Adipocyte (in vitro differentiated cells): ENCODE measurements around the gene SPATA33.
"Not testable (repeated sequence)": the region's sequence is repeated elsewhere in the genome, so short reads cannot be mapped to it uniquely, and the experiment has no call there.

Experiments used
- DNase-seq: peaks from one replicate; pipeline ENCODE4 v3.0.0-alpha.2; 2015; ENCODE audit warnings: low read depth
- H3K27me3 ChIP-seq: replicated peaks from 2 replicates; pipeline ENCODE4 v1.7.0; 2013; ENCODE audit warnings: mild to moderate bottlenecking, low read length, moderate library complexity; ENCODE audit not compliant: control insufficient read depth, insufficient read depth
- H3K36me3 ChIP-seq: 2 replicates; pipeline ENCODE4 v1.7.0; 2013; ENCODE audit warnings: low read length, mild to moderate bottlenecking, moderate library complexity; ENCODE audit not compliant: control insufficient read depth, insufficient read depth, severe bottlenecking
- H3K4me1 ChIP-seq: 2 replicates; pipeline ENCODE4 v1.7.0; 2013; ENCODE audit warnings: mild to moderate bottlenecking, low read length, moderate library complexity; ENCODE audit not compliant: control insufficient read depth, insufficient read depth
- H3K4me3 ChIP-seq: 2 replicates; pipeline ENCODE4 v1.7.0; 2013; ENCODE audit warnings: mild to moderate bottlenecking, low read length, moderate library complexity
- H3K9ac ChIP-seq: 2 replicates; pipeline ENCODE4 v1.7.0; 2013; ENCODE audit warnings: mild to moderate bottlenecking, low read length, moderate library complexity
- H3K9me3 ChIP-seq: 2 replicates; pipeline ENCODE4 v1.7.0; 2013; ENCODE audit warnings: mild to moderate bottlenecking, low read length, moderate library complexity; ENCODE audit not compliant: control insufficient read depth

SPATA33 gene

DNA sequence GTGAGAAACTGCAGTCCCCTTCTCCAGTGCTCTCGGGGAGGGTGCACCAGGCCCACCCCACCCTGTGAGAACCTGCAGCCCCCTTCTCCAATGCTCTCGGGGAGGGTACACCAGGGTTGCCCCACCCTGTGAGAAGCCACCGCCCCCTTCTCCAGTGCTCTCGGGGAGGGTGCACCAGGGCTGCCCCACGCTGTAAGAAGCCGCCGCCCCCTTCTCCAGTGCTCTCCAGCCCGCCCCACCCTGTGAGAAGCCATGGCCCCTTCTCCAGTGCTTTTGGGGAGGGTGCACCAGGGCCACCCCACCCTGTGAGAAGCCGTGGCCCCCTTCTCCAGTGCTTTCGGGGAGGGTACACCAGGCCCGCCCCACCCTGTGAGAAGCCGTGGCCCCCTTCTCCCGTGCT is 12.1 kb downstream of the SPATA33 start:
- no peaks in the 10 kb centered on the region for H3K9me3 ChIP-seq
- no peak for DNase-seq
- H3K9ac ChIP-seq: no peak overlapping the region
- H3K4me1 ChIP-seq: peaks cover 11% of the 10 kb centered on the region
- no peaks in the 10 kb centered on the region for H3K36me3 ChIP-seq
- no peak overlapping the region for H3K4me3 ChIP-seq
- no peaks in the 10 kb centered on the region for H3K27me3 ChIP-seq

GRCh38 chr16:89670496-89671431 is 13.1 kb downstream of the SPATA33 start:
- Histone ChIP-seq H3K27me3 (no peaks in the 10 kb centered on the region), H3K4me1 (peaks cover 11% of the 10 kb centered on the region), H3K4me3 (no peak overlapping the region), H3K36me3 (no peaks in the 10 kb centered on the region), H3K9ac (peak overlapping the region; percentile 42), H3K9me3 (no peaks in the 10 kb centered on the region)
- DNase-seq: peak; percentile 43

DNA sequence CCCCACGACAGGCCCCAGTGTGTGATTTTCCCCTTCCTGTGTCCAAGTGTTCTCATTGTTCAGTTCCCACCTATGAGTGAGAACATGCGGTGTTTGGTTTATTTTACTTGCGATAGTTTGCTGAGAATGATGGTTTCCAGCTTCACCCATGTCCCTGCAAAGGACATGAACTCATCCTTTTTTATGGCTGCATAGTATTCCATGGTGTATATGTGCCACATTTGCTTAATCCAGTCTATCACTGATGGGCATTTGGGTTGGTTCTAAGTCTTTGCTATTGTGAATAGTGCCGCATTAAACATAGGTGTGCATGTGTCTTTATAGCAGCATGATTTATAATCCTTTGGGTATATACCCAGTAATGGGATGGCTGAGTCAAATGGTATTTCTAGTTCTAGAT is 13.9 kb downstream of the SPATA33 start:
- not testable (repeated sequence) for DNase-seq, H3K9me3 ChIP-seq, H3K4me3 ChIP-seq, H3K9ac ChIP-seq, H3K36me3 ChIP-seq, H3K27me3 ChIP-seq
- H3K4me1 ChIP-seq: peaks cover 11% of the 10 kb centered on the region

GRCh38 chr16:89672177-89672941 is 14.7 kb downstream of the SPATA33 start:
- Histone ChIP-seq H3K4me1 (peaks cover 11% of the 10 kb centered on the region), H3K36me3 (no peaks in the 10 kb centered on the region), H3K9ac (no peak overlapping the region), H3K9me3 (no peaks in the 10 kb centered on the region), H3K4me3 (no peak overlapping the region), H3K27me3 (no peaks in the 10 kb centered on the region)
- DNase-seq: no peak

DNA sequence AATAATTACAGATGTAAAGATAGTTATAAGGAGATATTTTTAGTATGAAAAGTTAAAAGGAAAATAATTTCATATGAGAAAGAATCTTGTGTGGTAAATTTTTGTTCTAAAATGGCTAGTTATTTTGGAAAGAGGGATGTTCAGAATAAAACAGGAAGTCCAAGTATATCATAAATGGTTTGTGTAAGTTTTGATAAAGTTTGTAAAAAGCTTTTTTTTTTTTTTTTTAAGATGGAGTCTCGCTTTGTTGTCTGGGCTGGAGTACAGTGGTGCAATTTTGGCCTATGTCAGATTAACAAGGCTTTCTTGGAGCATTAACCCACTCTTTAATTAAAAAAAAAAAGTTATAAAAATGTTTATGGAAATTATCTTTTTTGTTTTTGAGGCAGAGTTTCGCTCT is 20.6 kb downstream of the SPATA33 start:
- Histone ChIP-seq H3K36me3 (no peaks in the 10 kb centered on the region), H3K4me1 (no peaks in the 10 kb centered on the region), H3K4me3 (no peak overlapping the region), H3K9me3 (no peaks in the 10 kb centered on the region), H3K9ac (no peak overlapping the region), H3K27me3 (no peaks in the 10 kb centered on the region)
- no peak for DNase-seq

- H3K4me1 ChIP-seq: peaks cover 9% of the 10 kb centered on the region
- peaks cover 5% of the 10 kb centered on the region for H3K36me3 ChIP-seq
- H3K9me3 ChIP-seq: no peaks in the 10 kb centered on the region
- H3K27me3 ChIP-seq: no peaks in the 10 kb centered on the region
- H3K9ac ChIP-seq: no peak overlapping the region
- no peak for DNase-seq
- no peak overlapping the region for H3K4me3 ChIP-seq
These were observed 28.3 kb downstream of the SPATA33 start for GRCh38 chr16:89685916-89686315.

- Histone ChIP-seq H3K4me1 (peaks cover 9% of the 10 kb centered on the region), H3K9me3 (no peaks in the 10 kb centered on the region), H3K36me3 (peaks cover 9% of the 10 kb centered on the region), H3K27me3 (no peaks in the 10 kb centered on the region), H3K4me3 (peak within 1 kb of the TSS; percentile 95), H3K9ac (peak within 1 kb of the TSS; percentile 95)
- DNase-seq: peak; percentile 96
These were observed 29.0 kb downstream of the SPATA33 start, which contains the start of gene CDK10 for GRCh38 chr16:89686520-89687091. Gene CDK10 (plus strand): TSS chr16:89686689. CDS start chr16:89686711, 22 bp downstream.

DNA sequence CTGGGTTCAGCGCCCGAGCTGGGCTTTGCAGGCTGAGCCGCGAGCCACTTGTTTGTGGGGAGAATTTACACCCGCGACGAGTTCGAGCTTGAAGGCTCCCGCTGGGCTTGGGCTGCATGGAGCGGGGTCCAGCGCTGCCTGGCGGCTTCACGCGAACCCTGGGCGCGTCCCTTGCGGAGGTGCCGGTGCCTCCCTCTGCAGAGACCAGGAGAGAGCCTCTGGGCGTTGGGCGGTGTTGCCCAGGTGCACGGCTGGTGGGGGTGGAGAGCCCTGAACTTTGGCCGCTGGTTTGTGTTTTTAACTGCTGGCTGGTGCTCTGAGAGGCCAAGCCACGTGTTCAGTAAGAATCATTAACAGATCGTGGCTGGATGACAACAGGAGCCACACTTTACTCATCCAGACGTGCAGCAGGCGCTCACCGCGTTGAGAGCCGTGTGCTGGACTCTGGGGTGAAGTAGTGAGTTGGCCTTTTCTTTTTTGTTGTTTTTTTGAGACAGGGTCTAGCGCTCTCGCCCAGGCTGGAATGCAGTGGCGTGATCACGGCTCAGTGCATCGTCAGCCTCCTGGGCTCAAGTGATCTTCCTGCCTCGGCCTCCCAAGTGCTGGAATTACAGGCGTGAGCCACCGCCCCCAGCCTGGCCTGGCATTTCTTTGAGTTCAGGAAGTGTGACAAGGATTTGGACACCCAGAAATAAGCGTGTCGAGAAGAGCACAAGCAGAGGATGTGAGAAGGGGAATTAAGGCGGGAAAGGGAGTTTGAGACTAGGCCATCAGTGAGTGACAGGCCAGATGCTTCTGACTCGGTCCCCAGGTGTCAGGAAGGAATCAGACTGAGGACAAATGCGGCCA is 29.7 kb downstream of the SPATA33 start:
- peak; percentile 45 for DNase-seq
- Histone ChIP-seq H3K9ac (peak overlapping the region; percentile 95), H3K36me3 (peaks cover 16% of the 10 kb centered on the region), H3K4me1 (peaks cover 9% of the 10 kb centered on the region), H3K9me3 (no peaks in the 10 kb centered on the region), H3K4me3 (peak overlapping the region; percentile 95), H3K27me3 (no peaks in the 10 kb centered on the region)

- Histone ChIP-seq H3K36me3 (peaks cover 22% of the 10 kb centered on the region), H3K4me1 (peaks cover 9% of the 10 kb centered on the region), H3K9ac (no peak overlapping the region), H3K9me3 (no peaks in the 10 kb centered on the region), H3K4me3 (no peak overlapping the region), H3K27me3 (no peaks in the 10 kb centered on the region)
- DNase-seq: no peak
These were observed 30.8 kb downstream of the SPATA33 start for GRCh38 chr16:89688395-89688794.

GRCh38 chr16:89689142-89689541 is 31.5 kb downstream of the SPATA33 start:
- peaks cover 9% of the 10 kb centered on the region for H3K4me1 ChIP-seq
- H3K27me3 ChIP-seq: no peaks in the 10 kb centered on the region
- H3K9ac ChIP-seq: no peak overlapping the region
- no peak overlapping the region for H3K4me3 ChIP-seq
- no peak for DNase-seq
- H3K9me3 ChIP-seq: no peaks in the 10 kb centered on the region
- H3K36me3 ChIP-seq: peaks cover 30% of the 10 kb centered on the region
